Pancreas (tissue), 10 donors: ENCODE results near the gene AMBP. TPM values are rescaled to one million over a fixed set of nuclear protein-coding genes. Genes with fewer than 3 reads are reported as not detected.
A peak's percentile ranks its signal among the peaks of the same experiment; 100 is the strongest.

Experiments used
- ATAC-seq, 4 donors: fragments of 200-7000 bp; cut with Tn5 transposase; one replicate each; pipeline versions ENCODE4 v1.8.0 to v1.9.1; 2020; ENCODE audit warnings: mild to moderate bottlenecking in 4 of 4, moderate library complexity in 4 of 4
- DNase-seq, 6 donors: peaks; one replicate each; pipeline ENCODE4 v3.0.0-alpha.2; 2020
- FAIRE-seq: peaks from 2 replicates; lab custom pipeline; 2012; peaks lifted over from hg19 to GRCh38; lab: Jason Lieb, UNC
- H3K27ac ChIP-seq, 4 donors: fragments of 200-600 bp; sonication (generic); 1 replicate in 3 of 4; 2 replicates in 1 of 4; pipeline versions ENCODE4 v1.5.0 to v1.8.0; 2020
- H3K27me3 ChIP-seq, 4 donors: fragments of 200-600 bp; one replicate each; pipeline ENCODE4 v1.8.0; 2021
- H3K36me3 ChIP-seq, 3 donors: fragments of 200-600 bp; sonication (generic) in 1 of 3; one replicate each; pipeline versions ENCODE4 v1.5.0 to v1.8.0; 2020 to 2021
- H3K4me1 ChIP-seq, 3 donors: fragments of 200-600 bp; one replicate each; pipeline ENCODE4 v1.8.0; 2021
- H3K4me3 ChIP-seq, 4 donors: fragments of 200-600 bp; sonication (generic) in 2 of 4; one replicate each; pipeline versions ENCODE4 v1.5.0 to v1.8.0; 2020 to 2021
- H3K9me3 ChIP-seq, 4 donors: fragments of 200-600 bp; one replicate each; pipeline ENCODE4 v1.8.0; 2021
- WGBS, 2 donors: extraction: QIAGEN DNeasy Blood & Tissue Kit; methylation state at CpG; one replicate each; pipeline ENCODE4 v1.1.7; 2013; 5-methylcytosine and 5-hydroxymethylcytosine counted together
- intact Hi-C, 3 donors: fragments of 100-400 bp; cut with DNase I; formaldehyde crosslinking; loops; one replicate each; pipeline versions ENCODE4 v1.11.1 to v1.14.2; 2022
- polyA plus RNA-seq, 2 donors: library from polyadenylated mRNA; stranded (reverse); fragments of 200-250 nt; gene quantifications; one replicate each; pipeline ENCODE4 v1.2.3, GENCODE V29; 2013
- total RNA-seq, 6 donors: library from RNA; stranded (reverse); fragmentation: NEBNext Ultra II Directional in 4 of 6; extraction: Animal tissue kit (Norgen Biotek cat#: 25700) in 4 of 6; gene quantifications; one replicate each; pipeline versions ENCODE4 v1.2.1 to v1.2.4, GENCODE V29; 2021 to 2023
- TF ChIP-seq, protein P1 (sequence below), 4 donors: fragments of 200-600 bp; sonication (generic) in 3 of 4; IDR thresholded peaks; one replicate each; pipeline versions ENCODE4 v1.5.0 to v1.8.0; 2021; ENCODE audit warnings: antibody characterized with exemption in 4 of 4
- donor health status: healthy with polysubstance abuse.
- donor health status: DM: no; HTN: no; CAD: no; lungs with moderate emphysema.
- donor health status: DM: no; HTN: no; CAD: no.
- donor health status: control.
- donor health status: control.
- donor health status: Bipolar disorder and iron deficiency.
- donor health status: DM: yes; HTN: yes; CAD: no.
- donor health status: DM: no; HTN: no; CAD: no.
- donor health status: DM: no; HTN: no; CAD: no.
- donor health status: DM: yes; HTN: yes; CAD: no.

AMBP gene
- total and polyA plus RNA-seq, 8 donors = 62.7 to 370 (median 102) TPM

- no peaks in the 10 kb centered on the region for H3K9me3 ChIP-seq
- DNase-seq (peak in 2 of 6 donors; percentile 41 to 55), ATAC-seq (peak; percentile 25 to 54 (median 45)), FAIRE-seq (no peak)
- TF ChIP-seq, protein P1, sequence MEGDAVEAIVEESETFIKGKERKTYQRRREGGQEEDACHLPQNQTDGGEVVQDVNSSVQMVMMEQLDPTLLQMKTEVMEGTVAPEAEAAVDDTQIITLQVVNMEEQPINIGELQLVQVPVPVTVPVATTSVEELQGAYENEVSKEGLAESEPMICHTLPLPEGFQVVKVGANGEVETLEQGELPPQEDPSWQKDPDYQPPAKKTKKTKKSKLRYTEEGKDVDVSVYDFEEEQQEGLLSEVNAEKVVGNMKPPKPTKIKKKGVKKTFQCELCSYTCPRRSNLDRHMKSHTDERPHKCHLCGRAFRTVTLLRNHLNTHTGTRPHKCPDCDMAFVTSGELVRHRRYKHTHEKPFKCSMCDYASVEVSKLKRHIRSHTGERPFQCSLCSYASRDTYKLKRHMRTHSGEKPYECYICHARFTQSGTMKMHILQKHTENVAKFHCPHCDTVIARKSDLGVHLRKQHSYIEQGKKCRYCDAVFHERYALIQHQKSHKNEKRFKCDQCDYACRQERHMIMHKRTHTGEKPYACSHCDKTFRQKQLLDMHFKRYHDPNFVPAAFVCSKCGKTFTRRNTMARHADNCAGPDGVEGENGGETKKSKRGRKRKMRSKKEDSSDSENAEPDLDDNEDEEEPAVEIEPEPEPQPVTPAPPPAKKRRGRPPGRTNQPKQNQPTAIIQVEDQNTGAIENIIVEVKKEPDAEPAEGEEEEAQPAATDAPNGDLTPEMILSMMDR (IDR thresholded peaks at IDR 0.05) = no peak
- no peaks in the 10 kb centered on the region for H3K27me3 ChIP-seq
- WGBS, 2 donors = 37 to 41% methylated on average over 2 of the region's 2 CpGs
- peak overlapping the region in 3 of 4 donors; percentile 37 to 68 (median 48) for H3K4me3 ChIP-seq
- intact Hi-C loops = no loop called here
- H3K36me3 ChIP-seq = peaks cover 0 to 13% (median 3%) of the 10 kb centered on the region in 3 donors
- H3K4me1 ChIP-seq = peaks cover 0 to 10% (median 10%) of the 10 kb centered on the region in 3 donors
- peak overlapping the region; percentile 57 to 90 (median 86) for H3K27ac ChIP-seq
Measured at GRCh38 chr9:114099669-114100270, 21.7 kb upstream of the AMBP start.

DNA sequence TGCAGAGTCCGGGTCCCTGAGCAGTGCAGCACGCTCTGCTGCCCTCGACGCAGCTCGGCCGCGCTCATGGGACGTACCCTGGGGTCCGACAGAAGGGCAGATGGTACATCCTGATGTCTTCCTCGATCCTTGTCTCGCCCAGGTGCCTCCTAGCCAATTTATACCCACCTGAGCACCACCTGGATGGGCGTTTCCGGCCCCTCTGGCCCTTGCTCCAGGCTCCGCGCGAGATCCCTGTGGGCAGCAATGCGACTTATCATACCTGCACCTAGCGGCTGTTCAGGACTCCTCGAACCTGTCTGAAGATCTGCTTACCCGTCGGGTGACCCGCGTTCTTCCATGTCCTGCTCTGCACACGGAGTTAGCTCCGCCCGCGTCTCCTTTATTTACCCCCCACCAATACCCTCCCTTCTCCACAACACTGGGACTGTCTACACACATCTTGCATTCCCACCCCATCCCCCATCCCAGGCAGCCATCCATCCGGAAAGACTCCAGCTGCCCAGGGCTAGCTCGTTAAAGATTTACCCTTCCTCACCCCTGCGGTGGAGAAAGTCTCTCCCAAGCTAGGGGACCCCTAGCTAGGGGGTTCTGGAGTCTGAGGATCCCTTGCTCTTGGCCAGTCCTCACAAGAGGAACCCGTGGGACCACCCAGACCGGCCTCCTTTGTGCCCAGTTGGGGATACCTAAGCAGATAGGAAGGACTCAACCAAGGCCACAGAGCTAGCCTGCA is 21.0 kb upstream of the AMBP start, which contains the start of gene KIF12:
TSS of gene KIF12 (minus strand) at position 357 of the 733 bp plus-strand sequence. CDS start at position 341, 16 bp downstream.
- H3K4me1 ChIP-seq = peaks cover 0 to 10% (median 9%) of the 10 kb centered on the region in 3 donors
- peak within 1 kb of the TSS; percentile 37 to 68 (median 54) for H3K4me3 ChIP-seq
- peak within 1 kb of the TSS; percentile 57 to 90 (median 86) for H3K27ac ChIP-seq
- H3K9me3 ChIP-seq = no peaks in the 10 kb centered on the region
- intact Hi-C loops = no loop called here
- DNase-seq (peak; percentile 74 to 92 (median 88)), ATAC-seq (peak; percentile 73 to 84 (median 80)), FAIRE-seq (no peak)
- TF ChIP-seq, protein P1 (IDR thresholded peaks at IDR 0.05) = no peak
- H3K36me3 ChIP-seq = peaks cover 0 to 19% (median 6%) of the 10 kb centered on the region in 3 donors
- 6 to 8% methylated on average over 32 of the region's 32 CpGs for WGBS, 2 donors
- no peaks in the 10 kb centered on the region for H3K27me3 ChIP-seq

DNA sequence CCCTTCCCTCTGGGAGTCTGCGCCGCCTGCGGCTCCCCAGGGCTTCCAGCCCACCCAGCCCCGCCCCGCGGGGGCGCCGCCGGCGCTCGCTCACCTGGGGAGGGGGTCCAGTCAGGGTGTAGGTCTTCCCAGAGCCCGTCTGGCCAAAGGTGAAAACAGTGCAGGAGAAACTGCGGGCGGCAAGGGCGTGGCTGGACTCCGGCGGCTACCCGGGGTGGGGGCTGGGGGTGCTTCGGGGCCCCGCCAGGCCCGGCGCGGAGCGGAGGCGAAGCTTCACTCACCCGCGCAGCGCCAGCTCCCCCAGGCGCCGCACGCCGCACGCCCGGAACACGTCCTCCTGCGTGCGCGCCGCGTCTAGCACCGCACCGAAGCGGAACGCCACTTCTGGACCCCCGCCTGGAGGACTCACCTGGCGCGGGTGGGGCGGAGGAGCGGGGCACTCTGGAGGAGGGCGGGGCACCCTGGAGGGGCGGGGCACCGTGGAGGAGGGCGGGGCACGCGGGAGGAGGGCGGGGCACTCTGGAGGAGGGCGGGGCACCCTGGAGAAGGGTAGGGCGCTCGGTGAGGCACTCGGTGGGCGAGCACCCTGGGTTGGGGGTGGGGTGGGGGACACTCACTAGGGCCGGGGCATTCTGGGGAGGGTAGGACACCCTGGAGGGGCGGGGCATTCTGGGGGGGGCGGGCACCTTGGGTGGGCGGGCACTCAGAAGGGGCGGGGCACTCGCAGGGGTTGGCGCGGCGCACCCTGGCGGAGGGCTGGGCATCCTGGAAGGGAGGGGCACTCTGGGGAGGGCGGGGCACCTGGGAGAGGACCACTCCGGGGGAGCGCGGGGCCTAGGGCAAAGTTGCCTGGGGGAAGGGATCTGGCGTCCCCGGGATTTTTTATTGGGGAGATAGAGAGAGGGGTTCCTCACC is 20.2 kb upstream of the AMBP start:
- peak overlapping the region; percentile 37 to 68 (median 54) for H3K4me3 ChIP-seq
- H3K36me3 ChIP-seq = peaks cover 0 to 25% (median 7%) of the 10 kb centered on the region in 3 donors
- ATAC-seq (peak; percentile 80 to 92 (median 86)), DNase-seq (peak; percentile 86 to 94 (median 92)), FAIRE-seq (no peak)
- H3K9me3 ChIP-seq = no peaks in the 10 kb centered on the region
- TF ChIP-seq, protein P1 (IDR thresholded peaks at IDR 0.05) = no peak
- peaks cover 0 to 10% (median 9%) of the 10 kb centered on the region in 3 donors for H3K4me1 ChIP-seq
- intact Hi-C loops = no loop called here
- 1 to 3% methylated on average over 36 to 77 of the region's 77 CpGs for WGBS, 2 donors
- peak overlapping the region; percentile 57 to 90 (median 86) for H3K27ac ChIP-seq
- H3K27me3 ChIP-seq = no peaks in the 10 kb centered on the region

DNA sequence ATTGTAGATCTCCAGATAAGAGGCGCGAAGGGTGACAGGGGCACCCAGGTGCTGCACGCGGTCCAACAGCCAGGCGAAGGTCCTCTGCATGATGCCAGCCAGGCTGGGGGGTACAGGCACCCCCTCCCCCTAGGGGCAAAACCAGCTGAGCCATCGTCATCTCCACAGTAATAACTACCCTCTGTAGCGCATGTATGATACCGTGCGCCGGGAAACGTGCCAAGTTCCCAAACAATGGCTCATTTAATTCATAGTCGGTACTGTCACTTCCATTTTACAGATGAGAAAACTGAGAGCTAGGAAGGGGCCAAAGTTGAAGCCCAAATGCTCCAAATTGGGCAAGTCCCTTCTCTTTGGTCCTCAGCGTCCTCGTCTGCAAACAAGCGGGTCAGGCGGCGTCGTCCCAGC is 19.5 kb upstream of the AMBP start:
- peak in 5 of 6 donors; percentile 47 to 75 (median 62) for DNase-seq
- ATAC-seq = peak in 1 of 4 donors; percentile 3
- 10 to 14% methylated on average over 18 of the region's 18 CpGs for WGBS, 2 donors
- TF ChIP-seq, protein P1 (IDR thresholded peaks at IDR 0.05) = no peak
- Histone ChIP-seq H3K36me3 (peaks cover 0 to 32% (median 7%) of the 10 kb centered on the region in 3 donors), H3K9me3 (no peaks in the 10 kb centered on the region), H3K27ac (peak overlapping the region; percentile 6 to 90 (median 48)), H3K4me3 (peak overlapping the region; percentile 37 to 68 (median 54)), H3K27me3 (no peaks in the 10 kb centered on the region), H3K4me1 (peaks cover 0 to 10% (median 9%) of the 10 kb centered on the region in 3 donors)
- FAIRE-seq = no peak
- intact Hi-C loops = no loop called here
